Panc1 (cell line): ENCODE measurements around the gene MAPK6. TPM values are rescaled to one million over a fixed set of nuclear protein-coding genes. Genes with fewer than 3 reads are reported as not detected.

Source experiments
- ATAC-seq: fragments of 200-7000 bp; cut with Tn5 transposase; 2 replicates; pipeline ENCODE4 v1.9.1; 2020; ENCODE audit warnings: mild to moderate bottlenecking, moderate library complexity
- BruUV-seq: library from RNA; stranded (reverse); fragments of 400-500 nt; replicated peaks from 2 replicates; lab custom pipeline; 2021; lab: Mats Ljungman, UMichigan
- CTCF ChIA-PET: fragments of 300-600 bp; sonication (Branson Sonifier 250); formaldehyde crosslinking; loops from one replicate; lab custom pipeline; 2022; ENCODE audit warnings: antibody characterized with exemption; lab: Charles Lee
- POLR2A ChIA-PET: fragments of 300-600 bp; sonication (Branson Sonifier 250); formaldehyde crosslinking; loops from one replicate; lab custom pipeline; 2022; ENCODE audit warnings: antibody characterized with exemption; lab: Charles Lee
- DNase-seq: peaks from one replicate; pipeline ENCODE4 v3.0.0-alpha.2; 2010; ENCODE audit warnings: low read depth, low spot score
- H3K27ac ChIP-seq: 2 replicates; pipeline ENCODE4 v1.5.1; 2011; ENCODE audit warnings: mild to moderate bottlenecking, low read length, inconsistent platforms
- H3K27me3 ChIP-seq: fragments of 200-500 bp; sonication (Bioruptor generic); 2 replicates; pipeline ENCODE4 v1.6.0; 2014; ENCODE audit warnings: low read length, inconsistent platforms; ENCODE audit not compliant: control insufficient read depth, insufficient read depth
- H3K36me3 ChIP-seq: fragments of 200-500 bp; sonication (Bioruptor generic); 2 replicates; pipeline ENCODE4 v1.5.1; 2014; ENCODE audit warnings: inconsistent platforms, mild to moderate bottlenecking, low read length, moderate library complexity; ENCODE audit not compliant: control insufficient read depth, insufficient read depth
- H3K4me1 ChIP-seq: 2 replicates; pipeline ENCODE4 v1.5.1; 2011; ENCODE audit warnings: inconsistent platforms, mild to moderate bottlenecking, low read length, moderate library complexity; ENCODE audit not compliant: control insufficient read depth, insufficient read depth
- H3K4me3 ChIP-seq, 2 experiments: 2 replicates each; pipeline ENCODE4 v1.5.1; 2011 to 2012; ENCODE audit warnings: low read depth in 2 of 2, low read length in 2 of 2, mild to moderate bottlenecking in 2 of 2, inconsistent platforms in 1 of 2, moderate library complexity in 1 of 2
- H3K9me3 ChIP-seq: fragments of 200-500 bp; sonication (Bioruptor generic); 2 replicates; pipeline ENCODE4 v1.5.1; 2014; ENCODE audit warnings: low read depth, mild to moderate bottlenecking, inconsistent platforms, low read length, moderate library complexity; ENCODE audit not compliant: control insufficient read depth, insufficient read depth
- POLR2AphosphoS5 ChIP-seq: IDR thresholded peaks from 2 replicates; pipeline ENCODE4 v1.6.1; 2012; ENCODE audit warnings: mild to moderate bottlenecking, low read depth, low read length, moderate library complexity
- SIN3A ChIP-seq: IDR thresholded peaks from 2 replicates; pipeline ENCODE4 v1.6.1; 2012; ENCODE audit warnings: low read depth, mild to moderate bottlenecking, low read length, moderate library complexity, borderline replicate concordance; ENCODE audit not compliant: insufficient read depth
- TCF7L2 ChIP-seq: IDR thresholded peaks from 2 replicates; pipeline ENCODE4 v1.6.1; 2011; ENCODE audit warnings: mild to moderate bottlenecking, low read depth, low read length, inconsistent platforms
- in situ Hi-C: cut with HindIII; loops from 2 replicates; pipeline ENCODE4 v1.10.0; 2016; ENCODE audit warnings: low sequenced_read_pairs, low pct_unique_long_range_greater_than_20kb
- intact Hi-C: fragments of 100-400 bp; cut with micrococcal nuclease; formaldehyde crosslinking; loops from one replicate; pipeline ENCODE4 v1.10.0; 2022; ENCODE audit not compliant: unreplicated experiment
- total RNA-seq: library from RNA; stranded (reverse); gene quantifications from one replicate; pipeline ENCODE4 v1.2.1, GENCODE V29; 2021; ENCODE audit not compliant: unreplicated experiment
- TF ChIP-seq, protein P1 (sequence below): fragments of 450-650 bp; IDR thresholded peaks from 2 replicates; pipeline ENCODE4 v1.5.1; 2017; ENCODE audit warnings: mild to moderate bottlenecking
- TF ChIP-seq, protein P2 (sequence below), 2 experiments: IDR thresholded peaks; 2 replicates each; pipeline ENCODE4 v1.6.1; 2011 to 2012; ENCODE audit warnings: low read depth in 2 of 2, control low read depth in 1 of 2, low read length in 1 of 2, mild to moderate bottlenecking in 1 of 2, moderate library complexity in 1 of 2; ENCODE audit not compliant: insufficient read depth in 1 of 2

Gene MAPK6
- total RNA-seq, 1 experiment from 2014 or later = 66.6 TPM

DNA sequence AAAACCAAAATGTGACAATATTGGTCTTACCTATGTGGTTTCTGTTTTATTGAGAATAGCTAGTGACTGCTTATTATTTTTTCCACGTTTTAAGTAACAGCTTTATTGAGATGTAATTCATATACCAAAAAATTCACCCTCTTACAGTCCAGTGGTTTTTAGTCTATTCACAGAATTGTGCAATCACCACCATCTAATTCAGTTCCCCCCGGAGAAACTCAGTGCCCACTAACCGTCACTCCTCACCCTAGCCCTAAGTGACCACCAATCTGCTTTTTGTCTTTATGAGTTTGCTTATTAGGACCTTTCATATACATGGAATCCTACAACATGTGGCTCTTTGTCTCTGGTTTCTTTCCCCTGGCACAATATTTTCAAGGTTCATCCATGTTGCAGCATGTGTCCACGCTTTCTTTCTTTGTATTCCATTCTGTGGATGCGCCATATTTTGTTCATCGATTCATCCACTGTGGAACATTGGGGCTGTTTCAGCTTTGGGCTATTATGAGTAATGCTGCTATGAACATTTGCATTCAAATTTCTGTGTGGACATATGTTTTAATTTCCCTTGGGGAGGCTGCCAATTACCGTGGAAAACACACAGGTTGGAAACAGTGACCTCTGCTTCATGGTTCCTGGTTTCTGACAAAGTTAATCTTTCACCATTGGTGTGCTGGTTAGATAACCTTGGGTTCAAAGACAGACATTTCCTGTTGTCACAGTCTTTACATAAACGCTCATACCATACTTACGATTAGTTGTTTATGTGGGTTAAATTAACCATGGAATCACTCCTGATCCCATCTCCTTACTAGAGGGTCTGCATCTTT lies 96.8 kb downstream of the MAPK6 start:
- Histone ChIP-seq H3K9me3 (no peaks in the 10 kb centered on the region), H3K27me3 (no peaks in the 10 kb centered on the region), H3K4me3 (no peak overlapping the region), H3K27ac (no peak overlapping the region), H3K36me3 (no peaks in the 10 kb centered on the region), H3K4me1 (no peaks in the 10 kb centered on the region)
- intact Hi-C loops (no loop called here), in situ Hi-C loops (no loop called here)
- POLR2A ChIA-PET = no interaction called here
- ATAC-seq (no peak), DNase-seq (no peak)
- CTCF ChIA-PET = no interaction called here
- no TSS peak for BruUV-seq
- TF ChIP-seq POLR2AphosphoS5 (no peak), SIN3A (no peak), TCF7L2 (no peak)
- TF ChIP-seq, protein P1, sequence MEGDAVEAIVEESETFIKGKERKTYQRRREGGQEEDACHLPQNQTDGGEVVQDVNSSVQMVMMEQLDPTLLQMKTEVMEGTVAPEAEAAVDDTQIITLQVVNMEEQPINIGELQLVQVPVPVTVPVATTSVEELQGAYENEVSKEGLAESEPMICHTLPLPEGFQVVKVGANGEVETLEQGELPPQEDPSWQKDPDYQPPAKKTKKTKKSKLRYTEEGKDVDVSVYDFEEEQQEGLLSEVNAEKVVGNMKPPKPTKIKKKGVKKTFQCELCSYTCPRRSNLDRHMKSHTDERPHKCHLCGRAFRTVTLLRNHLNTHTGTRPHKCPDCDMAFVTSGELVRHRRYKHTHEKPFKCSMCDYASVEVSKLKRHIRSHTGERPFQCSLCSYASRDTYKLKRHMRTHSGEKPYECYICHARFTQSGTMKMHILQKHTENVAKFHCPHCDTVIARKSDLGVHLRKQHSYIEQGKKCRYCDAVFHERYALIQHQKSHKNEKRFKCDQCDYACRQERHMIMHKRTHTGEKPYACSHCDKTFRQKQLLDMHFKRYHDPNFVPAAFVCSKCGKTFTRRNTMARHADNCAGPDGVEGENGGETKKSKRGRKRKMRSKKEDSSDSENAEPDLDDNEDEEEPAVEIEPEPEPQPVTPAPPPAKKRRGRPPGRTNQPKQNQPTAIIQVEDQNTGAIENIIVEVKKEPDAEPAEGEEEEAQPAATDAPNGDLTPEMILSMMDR = no peak
- TF ChIP-seq, protein P2, sequence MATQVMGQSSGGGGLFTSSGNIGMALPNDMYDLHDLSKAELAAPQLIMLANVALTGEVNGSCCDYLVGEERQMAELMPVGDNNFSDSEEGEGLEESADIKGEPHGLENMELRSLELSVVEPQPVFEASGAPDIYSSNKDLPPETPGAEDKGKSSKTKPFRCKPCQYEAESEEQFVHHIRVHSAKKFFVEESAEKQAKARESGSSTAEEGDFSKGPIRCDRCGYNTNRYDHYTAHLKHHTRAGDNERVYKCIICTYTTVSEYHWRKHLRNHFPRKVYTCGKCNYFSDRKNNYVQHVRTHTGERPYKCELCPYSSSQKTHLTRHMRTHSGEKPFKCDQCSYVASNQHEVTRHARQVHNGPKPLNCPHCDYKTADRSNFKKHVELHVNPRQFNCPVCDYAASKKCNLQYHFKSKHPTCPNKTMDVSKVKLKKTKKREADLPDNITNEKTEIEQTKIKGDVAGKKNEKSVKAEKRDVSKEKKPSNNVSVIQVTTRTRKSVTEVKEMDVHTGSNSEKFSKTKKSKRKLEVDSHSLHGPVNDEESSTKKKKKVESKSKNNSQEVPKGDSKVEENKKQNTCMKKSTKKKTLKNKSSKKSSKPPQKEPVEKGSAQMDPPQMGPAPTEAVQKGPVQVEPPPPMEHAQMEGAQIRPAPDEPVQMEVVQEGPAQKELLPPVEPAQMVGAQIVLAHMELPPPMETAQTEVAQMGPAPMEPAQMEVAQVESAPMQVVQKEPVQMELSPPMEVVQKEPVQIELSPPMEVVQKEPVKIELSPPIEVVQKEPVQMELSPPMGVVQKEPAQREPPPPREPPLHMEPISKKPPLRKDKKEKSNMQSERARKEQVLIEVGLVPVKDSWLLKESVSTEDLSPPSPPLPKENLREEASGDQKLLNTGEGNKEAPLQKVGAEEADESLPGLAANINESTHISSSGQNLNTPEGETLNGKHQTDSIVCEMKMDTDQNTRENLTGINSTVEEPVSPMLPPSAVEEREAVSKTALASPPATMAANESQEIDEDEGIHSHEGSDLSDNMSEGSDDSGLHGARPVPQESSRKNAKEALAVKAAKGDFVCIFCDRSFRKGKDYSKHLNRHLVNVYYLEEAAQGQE (IDR thresholded peaks at IDR 0.05; ENCODE audit: insufficient read depth in 1 of 2, low read depth in 2 of 2, low read length in 1 of 2) = no peak

Other genes starting within 250 kb of the MAPK6 start
- gene TMOD3, start 189.6 kb upstream of the MAPK6 start, total RNA-seq = 53.4 TPM
- 30.1 TPM for gene LEO1, start 47.4 kb upstream of the MAPK6 start, total RNA-seq
- gene BCL2L10, start 93.6 kb downstream of the MAPK6 start, total RNA-seq = 0.54 TPM
- gene GNB5, start 172.2 kb downstream of the MAPK6 start, total RNA-seq = 58.7 TPM